Stimulated activated naive CD8-positive, alpha-beta T cell treated with anti-CD3 and anti-CD28 coated beads, Interleukin-15, amount 100 ng/mL, for 72 hours (primary cell): ENCODE results near the gene FBXO38.
"Not testable (repeated sequence)": the region's sequence is repeated elsewhere in the genome, so short reads cannot be mapped to it uniquely, and the experiment has no call there.

ENCODE experiments used
- ATAC-seq: fragments of 150-1000 bp; cut with Tn5 transposase; 2 replicates; pipeline ENCODE4 v1.10.0; 2021; ENCODE audit warnings: mild to moderate bottlenecking, moderate library complexity
- DNase-seq, 2 donors: peaks; one replicate each; pipeline ENCODE4 v3.0.0; 2021 to 2022
- H3K27ac Mint-ChIP-seq, 2 donors: one replicate each; pipeline ENCODE4 v1.8.0; 2022; ENCODE audit warnings: mild to moderate bottlenecking in 2 of 2, mixed read lengths in 2 of 2, moderate library complexity in 2 of 2
- H3K27me3 Mint-ChIP-seq: one replicate; pipeline ENCODE4 v1.8.0; 2022; ENCODE audit warnings: mixed read lengths
- H3K4me1 Mint-ChIP-seq: one replicate; pipeline ENCODE4 v1.8.0; 2022; ENCODE audit warnings: mild to moderate bottlenecking, mixed read lengths
- H3K4me3 Mint-ChIP-seq, 2 donors: one replicate each; pipeline ENCODE4 v1.8.0; 2022; ENCODE audit warnings: mild to moderate bottlenecking in 2 of 2, mixed read lengths in 2 of 2, moderate library complexity in 1 of 2
- H3K9me3 Mint-ChIP-seq, 2 donors: one replicate each; pipeline ENCODE4 v1.8.0; 2022; ENCODE audit warnings: mixed read lengths in 2 of 2

The FBXO38 gene

DNA sequence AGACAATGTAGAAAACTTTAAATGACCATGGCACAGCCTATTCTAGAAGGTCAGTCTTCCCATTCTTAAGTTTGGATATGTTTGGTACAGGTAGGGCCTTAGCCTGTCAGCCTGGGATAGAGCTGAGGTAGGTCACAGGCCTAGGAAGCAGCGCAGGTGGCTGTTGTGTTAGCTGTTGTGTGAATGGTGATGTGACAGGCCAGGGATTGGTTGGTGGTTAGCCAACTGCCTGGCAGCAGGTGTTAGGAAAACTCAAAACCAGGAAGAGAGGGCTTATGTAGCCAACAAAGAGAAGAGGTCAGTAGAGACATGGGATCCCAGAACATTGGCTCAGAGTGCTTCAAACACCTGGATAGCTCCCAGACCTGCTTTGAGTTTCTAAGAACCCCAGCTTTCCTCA lies 84.2 kb downstream of the FBXO38 start:
- ATAC-seq (no peak), DNase-seq (no peak)
- no peaks in the 10 kb centered on the region for H3K4me1 Mint-ChIP-seq
- no peak overlapping the region for H3K4me3 Mint-ChIP-seq
- no peaks in the 10 kb centered on the region for H3K27me3 Mint-ChIP-seq
- no peaks in the 10 kb centered on the region for H3K9me3 Mint-ChIP-seq
- no peak overlapping the region for H3K27ac Mint-ChIP-seq

DNA sequence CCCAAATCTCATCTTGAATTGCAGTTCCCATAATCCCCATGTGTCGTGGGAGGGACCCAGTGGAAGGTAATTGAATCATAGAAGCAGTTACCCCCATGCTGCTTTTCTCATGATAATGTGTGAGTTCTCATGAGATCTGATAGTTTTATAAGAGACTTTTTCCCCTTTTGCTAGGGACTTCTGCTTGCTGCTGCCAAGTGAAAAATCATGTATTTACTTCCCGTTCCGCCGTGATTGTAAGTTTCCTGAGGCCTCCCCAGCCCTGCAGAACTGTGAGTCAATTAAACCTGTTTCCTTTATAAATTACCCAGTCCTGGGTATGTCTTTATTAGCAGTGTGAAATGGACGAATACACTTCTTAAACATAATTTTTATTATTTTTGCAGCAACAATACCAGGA lies 85.0 kb downstream of the FBXO38 start:
- not testable (repeated sequence) for ATAC-seq, H3K9me3 Mint-ChIP-seq, DNase-seq, H3K4me1 Mint-ChIP-seq, H3K27ac Mint-ChIP-seq, H3K27me3 Mint-ChIP-seq, H3K4me3 Mint-ChIP-seq

DNA sequence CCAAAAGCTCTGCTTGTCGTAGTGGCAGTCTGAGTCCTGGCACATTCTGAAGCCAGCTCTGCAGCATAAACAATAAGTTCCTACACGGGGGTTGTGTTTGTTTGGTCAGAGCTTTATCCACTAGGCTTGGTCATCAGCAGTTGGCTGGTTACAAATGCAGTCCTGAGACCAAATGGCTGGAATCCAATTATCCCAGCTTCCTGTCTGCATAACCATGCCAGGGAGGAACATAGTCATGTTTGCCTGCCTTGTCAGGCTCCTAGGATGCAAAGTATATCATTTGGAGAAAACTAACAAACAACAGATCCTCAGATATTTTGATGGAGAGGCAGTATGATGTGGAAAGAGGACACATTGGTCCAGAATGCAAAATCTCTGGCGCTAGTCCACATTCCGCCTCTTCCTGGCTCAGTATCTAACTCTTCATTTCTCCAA lies 85.8 kb downstream of the FBXO38 start:
- H3K27ac Mint-ChIP-seq = no peak overlapping the region
- DNase-seq (no peak), ATAC-seq (no peak)
- H3K9me3 Mint-ChIP-seq = no peaks in the 10 kb centered on the region
- H3K27me3 Mint-ChIP-seq = no peaks in the 10 kb centered on the region
- no peaks in the 10 kb centered on the region for H3K4me1 Mint-ChIP-seq
- H3K4me3 Mint-ChIP-seq = no peak overlapping the region

DNA sequence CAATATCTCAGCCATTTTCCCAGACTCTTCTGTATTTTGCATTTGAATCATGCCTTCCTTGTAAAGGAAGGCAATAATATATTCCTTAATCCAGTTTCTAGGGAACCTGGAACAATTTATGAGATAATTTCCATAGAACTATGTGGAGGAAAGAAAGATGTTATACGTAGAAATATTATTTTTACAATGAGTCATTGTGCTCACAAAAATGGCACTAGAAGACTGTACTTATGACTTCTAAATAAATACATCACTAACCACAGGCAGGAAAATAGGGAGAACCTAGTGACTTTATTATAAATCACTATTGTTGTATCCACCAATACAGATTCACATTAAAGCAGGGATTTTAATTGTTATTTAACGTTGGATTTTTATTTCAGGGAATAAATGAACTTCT lies 87.6 kb downstream of the FBXO38 start:
- Mint-ChIP-seq H3K27ac (no peak overlapping the region), H3K4me1 (no peaks in the 10 kb centered on the region), H3K27me3 (peaks cover 9% of the 10 kb centered on the region), H3K4me3 (no peak overlapping the region), H3K9me3 (no peaks in the 10 kb centered on the region)
- ATAC-seq (no peak), DNase-seq (no peak)

DNA sequence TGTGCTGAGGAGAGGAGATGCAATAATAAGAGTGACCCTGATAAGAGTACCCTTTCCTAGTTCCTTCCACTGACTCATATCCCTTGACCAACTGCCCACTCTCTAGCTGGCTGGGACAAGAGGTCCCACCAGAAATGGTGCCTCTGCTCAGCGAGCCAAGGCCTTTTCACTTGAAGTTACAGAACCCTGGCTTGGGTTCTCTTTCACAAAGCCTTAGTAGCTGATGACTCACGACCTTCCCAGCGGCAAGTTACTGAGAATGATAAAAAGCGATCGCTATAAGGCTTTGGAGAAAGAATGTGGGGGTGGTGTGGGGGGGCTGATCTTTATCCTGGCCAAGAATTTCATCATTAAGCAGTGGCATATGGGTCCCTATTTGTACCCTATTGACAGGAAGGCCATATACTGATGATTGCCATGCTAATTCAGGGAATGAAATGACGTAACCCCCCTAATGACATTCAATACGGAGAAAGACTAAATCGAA lies 90.3 kb downstream of the FBXO38 start:
- Mint-ChIP-seq H3K27ac (no peak overlapping the region), H3K27me3 (peaks cover 27% of the 10 kb centered on the region), H3K9me3 (no peaks in the 10 kb centered on the region), H3K4me1 (no peaks in the 10 kb centered on the region), H3K4me3 (no peak overlapping the region)
- DNase-seq (no peak), ATAC-seq (no peak)

DNA sequence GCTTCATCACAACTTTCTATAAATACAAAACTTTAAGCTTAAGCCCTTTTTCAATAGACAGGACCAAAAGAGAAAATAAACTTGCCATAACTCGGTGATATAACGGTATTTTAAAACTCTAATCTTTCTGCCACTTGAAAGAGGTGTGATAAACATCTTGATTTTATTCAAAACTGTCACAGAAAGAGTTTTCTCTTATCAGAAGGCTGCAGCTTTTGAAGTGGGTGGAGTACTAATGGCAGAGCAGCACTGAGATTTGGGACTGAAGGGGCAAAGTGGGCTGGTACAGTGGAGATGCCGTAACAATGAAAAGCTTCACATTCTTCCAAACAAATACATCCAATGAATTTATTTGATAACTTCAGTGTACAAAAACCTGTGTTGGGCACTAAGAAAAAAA lies 92.5 kb downstream of the FBXO38 start:
- Mint-ChIP-seq H3K4me1 (no peaks in the 10 kb centered on the region), H3K4me3 (no peak overlapping the region), H3K27ac (no peak overlapping the region), H3K9me3 (no peaks in the 10 kb centered on the region), H3K27me3 (peaks cover 27% of the 10 kb centered on the region)
- ATAC-seq = no peak
- DNase-seq = no peak

DNA sequence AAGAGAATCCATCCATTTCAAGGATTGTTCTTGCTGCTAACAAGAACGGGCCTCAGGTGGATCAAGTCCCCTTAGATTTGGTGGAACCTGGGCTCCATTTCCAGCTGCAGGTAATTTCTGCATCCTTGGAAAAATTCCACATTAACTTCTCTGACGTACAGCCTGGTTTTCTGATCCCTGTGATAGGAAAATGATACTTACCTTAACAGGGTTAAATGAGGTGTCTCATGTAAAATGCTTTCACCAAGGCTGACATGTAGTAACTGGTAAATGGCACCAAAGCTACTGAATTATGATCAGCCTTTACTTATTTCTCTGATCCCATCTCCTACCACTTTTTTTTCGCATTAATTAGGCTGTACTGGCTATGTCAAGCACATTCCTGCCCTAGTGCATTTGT lies 93.7 kb downstream of the FBXO38 start:
- Mint-ChIP-seq H3K27ac (no peak overlapping the region), H3K9me3 (no peaks in the 10 kb centered on the region), H3K27me3 (peaks cover 35% of the 10 kb centered on the region), H3K4me1 (peaks cover 3% of the 10 kb centered on the region), H3K4me3 (no peak overlapping the region)
- ATAC-seq (no peak), DNase-seq (no peak)

DNA sequence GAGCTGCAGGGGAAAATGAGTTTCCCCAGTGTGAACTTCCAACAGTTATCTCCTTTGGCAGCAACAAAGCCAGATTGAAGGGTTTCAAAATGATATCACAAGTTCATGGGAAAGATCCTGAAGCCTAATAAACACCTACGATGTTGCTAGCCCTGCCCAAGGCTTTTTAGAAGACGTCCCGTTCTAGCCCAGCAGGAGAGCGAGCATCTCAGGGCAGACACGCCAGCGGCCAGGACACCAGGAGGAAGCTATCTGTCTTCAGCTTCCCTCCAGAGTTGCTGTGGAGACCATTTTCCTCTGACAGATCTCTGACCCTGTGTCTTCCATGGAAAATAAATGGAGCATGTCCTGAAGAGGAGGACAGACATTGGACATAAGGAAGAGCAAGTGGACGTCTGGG lies 98.4 kb downstream of the FBXO38 start:
- Mint-ChIP-seq H3K27ac (no peak overlapping the region), H3K27me3 (peaks cover 45% of the 10 kb centered on the region), H3K9me3 (no peaks in the 10 kb centered on the region), H3K4me1 (peaks cover 11% of the 10 kb centered on the region), H3K4me3 (peak overlapping the region in 1 of 2 donors; percentile 59)
- ATAC-seq (peak; percentile 10), DNase-seq (no peak)

DNA sequence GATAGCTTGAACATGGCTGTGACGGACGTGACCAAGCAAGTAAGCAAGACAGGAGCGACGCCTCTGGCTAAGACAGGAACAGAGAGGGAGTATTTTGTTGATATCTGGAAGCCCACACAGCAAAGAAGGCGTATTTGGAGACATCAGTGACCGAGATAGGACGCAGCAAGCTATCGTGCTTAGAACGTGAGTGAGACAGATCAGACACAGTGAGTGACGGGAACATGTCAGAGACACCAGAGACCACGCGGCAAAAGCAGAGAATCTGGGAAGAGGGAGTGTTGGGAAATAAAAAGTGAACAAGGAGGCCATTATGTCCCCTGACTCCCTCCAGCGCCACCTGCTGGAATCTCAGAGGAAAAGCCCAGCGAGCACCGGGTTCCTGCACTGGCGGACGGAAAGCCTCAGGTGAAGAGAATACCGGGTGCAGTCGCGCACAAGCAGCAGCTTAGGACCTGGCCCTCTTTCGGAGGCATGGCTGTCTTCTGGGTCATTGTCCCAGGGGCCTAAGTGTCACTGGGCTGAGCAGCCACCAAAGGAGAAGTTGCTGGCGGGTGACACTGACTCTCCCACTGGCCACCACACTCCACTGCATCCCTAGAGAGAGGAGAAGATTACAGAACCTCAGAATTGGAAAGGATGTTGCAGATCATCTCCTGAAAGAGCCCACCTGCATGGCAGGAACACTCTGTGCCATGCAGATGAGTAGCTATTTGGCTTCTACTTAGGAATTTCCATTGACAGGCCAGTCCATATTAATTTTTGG lies 99.1 kb downstream of the FBXO38 start:
- H3K4me3 Mint-ChIP-seq = peak overlapping the region; percentile 22 to 59
- H3K4me1 Mint-ChIP-seq = peaks cover 11% of the 10 kb centered on the region
- no peak overlapping the region for H3K27ac Mint-ChIP-seq
- DNase-seq (peak; percentile 63 to 66), ATAC-seq (peak; percentile 77)
- no peaks in the 10 kb centered on the region for H3K9me3 Mint-ChIP-seq
- H3K27me3 Mint-ChIP-seq = peaks cover 50% of the 10 kb centered on the region

DNA sequence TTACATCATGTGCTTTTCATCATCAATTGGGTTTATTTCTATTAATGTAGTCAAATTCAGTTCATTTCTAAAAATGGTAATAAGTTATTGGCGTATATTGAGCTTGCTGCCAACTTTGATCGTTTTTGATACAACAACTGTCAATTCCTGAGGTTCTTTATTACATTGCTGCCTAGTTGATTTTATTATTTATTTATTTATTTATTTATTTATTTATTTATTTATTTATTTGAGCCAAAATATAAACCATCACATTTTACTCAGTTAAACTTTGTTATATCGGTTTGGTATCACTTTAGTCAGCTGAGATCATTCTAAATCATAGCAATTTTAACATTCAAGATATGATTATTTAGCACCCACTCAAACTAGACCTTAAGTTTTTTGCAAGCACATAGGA lies 100.0 kb downstream of the FBXO38 start:
- Mint-ChIP-seq H3K27ac (no peak overlapping the region), H3K9me3 (no peaks in the 10 kb centered on the region), H3K4me1 (peaks cover 11% of the 10 kb centered on the region), H3K27me3 (peaks cover 44% of the 10 kb centered on the region), H3K4me3 (no peak overlapping the region)
- DNase-seq (no peak), ATAC-seq (no peak)

DNA sequence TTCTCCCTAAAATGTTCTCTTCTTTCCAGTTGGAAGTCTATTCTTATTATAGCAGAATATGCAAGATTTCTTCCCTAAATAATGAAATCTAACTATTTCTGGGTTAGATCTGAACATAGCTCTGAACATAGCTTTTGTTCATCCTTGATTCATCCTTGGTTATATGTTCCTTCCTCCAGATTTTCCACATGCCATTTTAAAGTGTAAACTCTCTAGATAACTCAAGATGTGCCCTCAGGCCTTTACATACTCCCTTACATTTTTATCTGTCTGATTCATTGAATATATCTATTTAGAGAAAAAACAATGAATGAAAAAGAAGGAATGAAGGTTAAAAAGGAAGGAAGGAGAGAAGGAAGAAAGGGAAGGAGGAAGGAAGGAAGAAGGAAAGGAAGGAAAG lies 100.9 kb downstream of the FBXO38 start:
- peaks cover 11% of the 10 kb centered on the region for H3K4me1 Mint-ChIP-seq
- peaks cover 52% of the 10 kb centered on the region for H3K27me3 Mint-ChIP-seq
- H3K4me3 Mint-ChIP-seq = no peak overlapping the region
- no peaks in the 10 kb centered on the region for H3K9me3 Mint-ChIP-seq
- no peak for ATAC-seq
- DNase-seq = no peak
- H3K27ac Mint-ChIP-seq = no peak overlapping the region

DNA sequence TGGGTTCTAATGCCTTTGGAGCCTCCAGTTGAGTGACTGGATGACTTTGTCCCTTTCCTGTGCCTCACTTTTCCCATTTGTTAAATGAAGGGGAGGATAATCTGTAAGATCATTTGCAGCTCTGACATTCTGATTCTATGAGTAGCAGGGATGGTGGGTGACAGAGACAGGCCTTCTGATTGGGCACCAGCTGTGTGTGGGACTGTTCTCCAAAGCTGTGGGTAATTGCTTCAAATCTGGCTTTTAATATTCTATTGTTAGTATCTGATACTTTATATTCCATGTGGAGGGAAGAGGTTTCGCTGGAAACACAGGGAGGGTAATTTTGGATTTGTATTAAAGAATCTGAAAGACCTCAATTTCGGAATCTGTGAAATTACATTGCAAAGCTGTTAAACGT lies 102.7 kb downstream of the FBXO38 start:
- no peaks in the 10 kb centered on the region for H3K9me3 Mint-ChIP-seq
- H3K4me1 Mint-ChIP-seq = peaks cover 11% of the 10 kb centered on the region
- H3K27ac Mint-ChIP-seq = no peak overlapping the region
- peaks cover 53% of the 10 kb centered on the region for H3K27me3 Mint-ChIP-seq
- no peak for DNase-seq
- H3K4me3 Mint-ChIP-seq = no peak overlapping the region
- ATAC-seq = no peak

DNA sequence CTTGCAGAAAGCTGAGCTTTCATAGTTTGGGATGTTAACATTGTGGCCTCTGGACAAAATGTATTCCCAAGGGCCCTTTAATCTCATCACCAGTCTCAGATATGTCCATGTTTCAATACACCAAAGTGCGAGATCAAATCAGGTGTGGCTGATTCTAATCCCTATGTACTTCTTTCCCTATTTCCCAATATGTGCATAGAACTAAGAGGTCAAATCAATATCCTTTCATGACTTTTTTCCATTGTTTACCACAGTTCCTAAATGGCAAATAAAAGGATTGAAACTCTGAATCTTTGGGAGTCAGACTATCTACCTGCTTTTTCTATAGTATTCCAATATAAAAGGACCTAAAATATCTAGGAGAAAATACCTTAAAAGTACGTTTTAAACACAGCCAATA lies 105.0 kb downstream of the FBXO38 start:
- Mint-ChIP-seq H3K9me3 (no peaks in the 10 kb centered on the region), H3K27ac (no peak overlapping the region), H3K27me3 (peaks cover 35% of the 10 kb centered on the region), H3K4me3 (no peak overlapping the region), H3K4me1 (no peaks in the 10 kb centered on the region)
- ATAC-seq (no peak), DNase-seq (no peak)

DNA sequence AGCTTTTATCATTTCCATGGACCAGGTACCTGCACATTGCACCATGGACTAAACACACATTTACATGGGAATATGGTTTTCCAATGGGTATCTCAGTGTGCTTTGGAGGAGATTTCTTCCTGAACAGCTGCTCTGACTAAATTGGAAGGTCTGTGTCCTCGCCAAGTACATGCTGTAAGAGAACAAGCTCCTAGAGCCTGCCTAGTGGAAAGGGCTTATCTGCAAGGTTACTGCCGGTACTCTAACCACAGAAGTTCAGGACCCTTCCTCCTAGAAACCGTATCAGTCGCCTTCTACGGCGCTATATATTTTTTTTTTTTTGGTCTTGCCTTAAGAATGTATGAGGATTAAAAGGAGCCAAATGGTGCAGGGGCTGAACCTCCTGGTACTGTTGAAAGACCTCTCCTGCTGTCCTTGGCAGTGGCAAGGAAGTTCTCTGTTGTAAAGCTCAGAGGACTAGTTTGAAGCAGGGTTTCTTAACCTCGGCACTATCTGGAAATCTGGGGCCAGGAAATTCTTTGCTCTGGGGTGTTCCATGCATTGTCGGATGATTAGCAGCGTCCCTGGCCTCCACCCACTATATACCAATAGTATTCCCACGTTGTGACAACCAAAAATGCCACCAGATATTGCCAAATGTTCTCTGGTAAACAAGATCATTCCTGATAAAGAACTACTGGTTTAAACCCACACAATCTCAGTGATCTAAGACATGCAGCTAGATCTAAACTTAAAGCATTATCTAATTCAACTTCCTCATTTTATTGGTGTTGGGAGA lies 107.4 kb downstream of the FBXO38 start:
- Mint-ChIP-seq H3K27ac (no peak overlapping the region), H3K27me3 (peaks cover 27% of the 10 kb centered on the region), H3K4me1 (no peaks in the 10 kb centered on the region), H3K4me3 (no peak overlapping the region), H3K9me3 (no peaks in the 10 kb centered on the region)
- ATAC-seq (no peak), DNase-seq (no peak)

DNA sequence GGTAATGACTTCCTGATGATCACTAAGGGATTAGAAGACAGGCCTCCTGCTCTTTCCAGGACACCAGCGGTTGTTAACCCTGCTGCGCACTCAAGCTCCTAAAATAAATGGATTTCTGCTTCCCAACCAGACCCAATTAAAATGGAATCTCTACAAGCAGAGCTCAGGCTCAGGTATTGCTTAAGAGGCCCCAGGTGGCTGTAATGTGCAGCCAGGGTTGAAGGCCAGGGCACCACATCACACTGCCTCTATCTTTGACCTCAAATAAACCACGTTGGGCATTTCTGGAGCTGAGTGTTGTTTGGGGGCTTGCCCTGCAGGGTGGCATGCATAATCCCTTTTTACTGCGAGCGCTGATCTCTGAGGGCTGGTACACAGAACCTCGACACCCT lies 108.0 kb downstream of the FBXO38 start:
- ATAC-seq (no peak), DNase-seq (no peak)
- Mint-ChIP-seq H3K9me3 (no peaks in the 10 kb centered on the region), H3K4me1 (no peaks in the 10 kb centered on the region), H3K27me3 (peaks cover 21% of the 10 kb centered on the region), H3K4me3 (no peak overlapping the region), H3K27ac (no peak overlapping the region)

DNA sequence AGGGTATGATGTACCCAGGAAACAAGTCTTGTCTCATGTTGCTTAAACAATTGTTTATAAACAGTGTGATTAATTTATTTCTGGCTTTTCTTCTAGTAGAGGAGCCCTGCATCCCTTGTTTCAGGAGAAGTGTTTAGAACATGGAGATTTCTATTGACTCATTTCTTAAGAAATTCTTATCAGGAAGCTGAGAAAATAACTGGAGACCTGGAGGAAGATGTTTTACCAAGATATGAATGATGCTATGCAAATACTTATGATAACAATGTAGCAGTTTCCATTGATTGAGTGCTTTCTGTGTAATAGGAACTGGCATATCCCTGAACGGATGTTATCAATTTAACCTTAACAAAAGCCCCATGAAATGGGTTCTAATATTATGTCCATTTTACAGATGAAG lies 108.6 kb downstream of the FBXO38 start:
- ATAC-seq (no peak), DNase-seq (no peak)
- Mint-ChIP-seq H3K27ac (no peak overlapping the region), H3K4me3 (no peak overlapping the region), H3K27me3 (peaks cover 16% of the 10 kb centered on the region), H3K4me1 (no peaks in the 10 kb centered on the region), H3K9me3 (no peaks in the 10 kb centered on the region)
